SK-N-SH (cell line): ENCODE results near the gene SLCO6A1. TPM values are rescaled to one million over a fixed set of nuclear protein-coding genes. Genes with fewer than 3 reads are reported as not detected.

ENCODE experiments used
- CTCF ChIA-PET: fragments of 300-600, 350-600 bp; formaldehyde crosslinking; extraction: SDS; loops from one replicate; lab custom pipeline; 2021; lab: Yijun Ruan, JAX
- POLR2A ChIA-PET: fragments of 350-600 bp; sonication (Branson Sonifier 250); formaldehyde crosslinking; extraction: SDS; loops from one replicate; lab custom pipeline; 2020; ENCODE audit warnings: antibody characterized with exemption, inconsistent platforms; lab: Yijun Ruan, JAX
- DNase-seq: peaks from one replicate; pipeline ENCODE4 v3.0.0; 2012
- H2AFZ ChIP-seq: fragments of 200-600 bp; sonication (generic); 2 replicates; pipeline ENCODE4 v1.8.1; 2016; ENCODE audit warnings: antibody characterized with exemption, mild to moderate bottlenecking, low read depth
- H3F3A ChIP-seq: fragments of 200-600 bp; sonication (generic); replicated peaks from 2 replicates; pipeline ENCODE3; 2016; ENCODE audit warnings: antibody characterized with exemption, mild to moderate bottlenecking; ENCODE audit not compliant: insufficient read depth
- H3K27ac ChIP-seq, 2 experiments: fragments of 200-500 bp in 1 of 2; fragments of 200-600 bp in 1 of 2; sonication (Bioruptor generic) in 1 of 2; sonication (generic), shearing (Covaris generic) in 1 of 2; 2 replicates each; pipeline versions ENCODE4 v1.5.1 to v1.6.1; 2014 to 2016; ENCODE audit warnings: low read depth in 2 of 2, inconsistent platforms in 1 of 2, low read length in 1 of 2, mild to moderate bottlenecking in 1 of 2, mixed read lengths in 1 of 2
- H3K27me3 ChIP-seq: fragments of 200-600 bp; sonication (generic), shearing (Covaris generic); 2 replicates; pipeline ENCODE4 v1.6.1; 2016; ENCODE audit warnings: mixed run types; ENCODE audit not compliant: insufficient read depth
- H3K36me3 ChIP-seq, 2 experiments: fragments of 200-500 bp in 1 of 2; fragments of 200-600 bp in 1 of 2; sonication (Bioruptor generic) in 1 of 2; sonication (generic) in 1 of 2; replicated peaks in 1 of 2; 2 replicates each; pipeline versions ENCODE3 to v1.5.1; 2014 to 2016; ENCODE audit warnings: low read length in 1 of 2, mild to moderate bottlenecking in 1 of 2; ENCODE audit not compliant: insufficient read depth in 2 of 2, control insufficient read depth in 1 of 2
- H3K4me1 ChIP-seq, 2 experiments: fragments of 200-500 bp in 1 of 2; fragments of 200-600 bp in 1 of 2; sonication (Bioruptor generic) in 1 of 2; sonication (generic), shearing (Covaris generic) in 1 of 2; 2 replicates each; pipeline versions ENCODE4 v1.5.1 to v1.6.1; 2014 to 2016; ENCODE audit warnings: low read depth in 1 of 2, low read length in 1 of 2, mixed run types in 1 of 2; ENCODE audit not compliant: insufficient read depth in 2 of 2, control insufficient read depth in 1 of 2
- H3K4me2 ChIP-seq: fragments of 200-600 bp; sonication (generic), shearing (Covaris generic); 2 replicates; pipeline ENCODE4 v1.6.1; 2017; ENCODE audit warnings: mixed run types
- H3K4me3 ChIP-seq, 2 experiments: fragments of 200-500 bp in 1 of 2; fragments of 200-600 bp in 1 of 2; sonication (Bioruptor generic) in 1 of 2; sonication (generic), shearing (Covaris generic) in 1 of 2; 2 replicates each; pipeline versions ENCODE4 v1.5.1 to v1.8.1; 2014 to 2016; ENCODE audit warnings: low read depth in 2 of 2, inconsistent platforms in 1 of 2, low read length in 1 of 2, mild to moderate bottlenecking in 1 of 2, mixed read lengths in 1 of 2, moderate library complexity in 1 of 2
- H3K79me2 ChIP-seq: fragments of 200-600 bp; sonication (generic); 2 replicates; pipeline ENCODE4 v1.8.1; 2017; ENCODE audit warnings: mild to moderate bottlenecking; ENCODE audit not compliant: insufficient read depth
- H3K9ac ChIP-seq: fragments of 200-600 bp; sonication (generic); 2 replicates; pipeline ENCODE4 v1.6.1; 2017; ENCODE audit warnings: mixed run types
- H3K9me2 ChIP-seq: fragments of 200-600 bp; sonication (generic); 2 replicates; pipeline ENCODE4 v1.6.1; 2017; ENCODE audit warnings: mixed run types
- H3K9me3 ChIP-seq: fragments of 200-600 bp; sonication (generic); 2 replicates; pipeline ENCODE4 v1.6.1; 2017; ENCODE audit warnings: mixed run types, mild to moderate bottlenecking, moderate library complexity
- H4K20me1 ChIP-seq: fragments of 200-600 bp; sonication (generic); 2 replicates; pipeline ENCODE4 v1.6.1; 2017; ENCODE audit warnings: mild to moderate bottlenecking, mixed run types; ENCODE audit not compliant: insufficient read depth
- CTCF ChIP-seq: fragments of 200-600 bp; sonication (generic); IDR thresholded peaks from 2 replicates; pipeline ENCODE4 v1.6.1; 2017; ENCODE audit warnings: antibody characterized with exemption, mild to moderate bottlenecking, moderate library complexity
- IRF3 ChIP-seq: fragments of 150-350 bp; IDR thresholded peaks from 2 replicates; pipeline ENCODE4 v1.6.1; 2016; ENCODE audit warnings: mild to moderate bottlenecking, low read depth, low read length
- MXI1 ChIP-seq: IDR thresholded peaks from 2 replicates; pipeline ENCODE4 v1.6.1; 2012; ENCODE audit warnings: mild to moderate bottlenecking, low read depth, low read length, improper control_type of control experiment
- NFIC ChIP-seq: IDR thresholded peaks from 2 replicates; pipeline ENCODE4 v1.4.0; 2012; ENCODE audit warnings: borderline replicate concordance
- POLR2AphosphoS5 ChIP-seq: IDR thresholded peaks from 2 replicates; pipeline ENCODE4 v1.6.1; 2012; ENCODE audit warnings: low read depth, low read length
- RAD21 ChIP-seq: IDR thresholded peaks from 2 replicates; pipeline ENCODE4 v1.6.1; 2012; ENCODE audit warnings: mild to moderate bottlenecking, low read length
- RXRA ChIP-seq: IDR thresholded peaks from 2 replicates; pipeline ENCODE4 v1.4.0; 2012; ENCODE audit warnings: low read depth, mild to moderate bottlenecking, borderline replicate concordance
- SMC3 ChIP-seq: IDR thresholded peaks from 2 replicates; pipeline ENCODE4 v1.6.1; 2012; ENCODE audit warnings: low read depth, low read length, improper control_type of control experiment
- WGBS: methylation state at CpG from one replicate; pipeline ENCODE4 v1.1.6; 2017; ENCODE audit warnings: low lambda C conversion rate; 5-methylcytosine and 5-hydroxymethylcytosine counted together
- polyA plus RNA-seq, 3 experiments: library from polyadenylated mRNA; depleted of rRNA; stranded (reverse); fragments of >200 nt; gene quantifications; 2 replicates each; pipeline ENCODE4 v1.2.3, GENCODE V29; 2012
- TF ChIP-seq, protein P1 (sequence below): IDR thresholded peaks from 2 replicates; pipeline ENCODE4 v1.6.1; 2012; ENCODE audit warnings: mild to moderate bottlenecking, low read depth, low read length, moderate library complexity

SLCO6A1 gene
- polyA plus RNA-seq, 1 of the 3 experiments (the other 2 are of a cell fraction): not detected

- no peak for TF ChIP-seq IRF3
- TF ChIP-seq, protein P1, sequence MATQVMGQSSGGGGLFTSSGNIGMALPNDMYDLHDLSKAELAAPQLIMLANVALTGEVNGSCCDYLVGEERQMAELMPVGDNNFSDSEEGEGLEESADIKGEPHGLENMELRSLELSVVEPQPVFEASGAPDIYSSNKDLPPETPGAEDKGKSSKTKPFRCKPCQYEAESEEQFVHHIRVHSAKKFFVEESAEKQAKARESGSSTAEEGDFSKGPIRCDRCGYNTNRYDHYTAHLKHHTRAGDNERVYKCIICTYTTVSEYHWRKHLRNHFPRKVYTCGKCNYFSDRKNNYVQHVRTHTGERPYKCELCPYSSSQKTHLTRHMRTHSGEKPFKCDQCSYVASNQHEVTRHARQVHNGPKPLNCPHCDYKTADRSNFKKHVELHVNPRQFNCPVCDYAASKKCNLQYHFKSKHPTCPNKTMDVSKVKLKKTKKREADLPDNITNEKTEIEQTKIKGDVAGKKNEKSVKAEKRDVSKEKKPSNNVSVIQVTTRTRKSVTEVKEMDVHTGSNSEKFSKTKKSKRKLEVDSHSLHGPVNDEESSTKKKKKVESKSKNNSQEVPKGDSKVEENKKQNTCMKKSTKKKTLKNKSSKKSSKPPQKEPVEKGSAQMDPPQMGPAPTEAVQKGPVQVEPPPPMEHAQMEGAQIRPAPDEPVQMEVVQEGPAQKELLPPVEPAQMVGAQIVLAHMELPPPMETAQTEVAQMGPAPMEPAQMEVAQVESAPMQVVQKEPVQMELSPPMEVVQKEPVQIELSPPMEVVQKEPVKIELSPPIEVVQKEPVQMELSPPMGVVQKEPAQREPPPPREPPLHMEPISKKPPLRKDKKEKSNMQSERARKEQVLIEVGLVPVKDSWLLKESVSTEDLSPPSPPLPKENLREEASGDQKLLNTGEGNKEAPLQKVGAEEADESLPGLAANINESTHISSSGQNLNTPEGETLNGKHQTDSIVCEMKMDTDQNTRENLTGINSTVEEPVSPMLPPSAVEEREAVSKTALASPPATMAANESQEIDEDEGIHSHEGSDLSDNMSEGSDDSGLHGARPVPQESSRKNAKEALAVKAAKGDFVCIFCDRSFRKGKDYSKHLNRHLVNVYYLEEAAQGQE: no peak
- TF ChIP-seq, all 33 proteins: peak for 0
These were observed 45.1 kb downstream of the SLCO6A1 start (continued) for GRCh38 chr5:102453716-102454115.

GRCh38 chr5:102451082-102451481 lies 47.7 kb downstream of the SLCO6A1 start:
- Histone ChIP-seq H3K27ac (no peak overlapping the region), H3F3A (no peaks in the 10 kb centered on the region), H3K9me3 (no peaks in the 10 kb centered on the region), H3K4me1 (no peaks in the 10 kb centered on the region; a peak in 2 of 4 replicates), H3K27me3 (no peaks in the 10 kb centered on the region), H3K4me3 (no peak overlapping the region), H4K20me1 (no peaks in the 10 kb centered on the region)
- CTCF ChIA-PET: interaction anchor here (1.5 kb wide), 1 partner anchor 23 kb away, joined by 3 read pairs; no protein-coding TSS in a partner anchor
- DNase-seq: no peak
- 34% methylated on average over 3 of the region's 3 CpGs for WGBS
- no peak for TF ChIP-seq RAD21
- no peak for TF ChIP-seq POLR2AphosphoS5
- no peak for TF ChIP-seq RXRA
- TF ChIP-seq SMC3: no peak
- TF ChIP-seq, all 33 proteins: peak for 0
- H3K36me3 ChIP-seq: no peaks in the 10 kb centered on the region
- H2AFZ ChIP-seq: no peak overlapping the region
- POLR2A ChIA-PET: no interaction called here
- H3K9me2 ChIP-seq: no peaks in the 10 kb centered on the region
- no peak overlapping the region for H3K9ac ChIP-seq
- no peak overlapping the region for H3K4me2 ChIP-seq
- no peaks in the 10 kb centered on the region for H3K79me2 ChIP-seq

GRCh38 chr5:102450313-102450990 lies 48.3 kb downstream of the SLCO6A1 start:
- Histone ChIP-seq H2AFZ (no peak overlapping the region), H3K4me3 (no peak overlapping the region), H4K20me1 (no peaks in the 10 kb centered on the region), H3K4me2 (no peak overlapping the region), H3K9me2 (no peaks in the 10 kb centered on the region), H3K9me3 (no peaks in the 10 kb centered on the region), H3K27ac (no peak overlapping the region), H3F3A (no peaks in the 10 kb centered on the region), H3K36me3 (no peaks in the 10 kb centered on the region), H3K4me1 (no peaks in the 10 kb centered on the region; a peak in 2 of 4 replicates), H3K9ac (no peak overlapping the region), H3K79me2 (no peaks in the 10 kb centered on the region), H3K27me3 (no peaks in the 10 kb centered on the region)
- POLR2A ChIA-PET: no interaction called here
- 57% methylated on average over 5 of the region's 5 CpGs for WGBS
- peak; percentile 43 for TF ChIP-seq RAD21
- no peak for TF ChIP-seq NFIC
- no peak for TF ChIP-seq MXI1
- peak; percentile 30; the same call in 1 of the 2 replicates for TF ChIP-seq CTCF
- DNase-seq: no peak
- CTCF ChIA-PET: interaction anchor here (0.6 kb wide), 1 partner anchor 50 kb away, joined by 3 read pairs; no protein-coding TSS in a partner anchor
